ENCODE data around the gene ITPR1.

Gene ITPR1

DNA sequence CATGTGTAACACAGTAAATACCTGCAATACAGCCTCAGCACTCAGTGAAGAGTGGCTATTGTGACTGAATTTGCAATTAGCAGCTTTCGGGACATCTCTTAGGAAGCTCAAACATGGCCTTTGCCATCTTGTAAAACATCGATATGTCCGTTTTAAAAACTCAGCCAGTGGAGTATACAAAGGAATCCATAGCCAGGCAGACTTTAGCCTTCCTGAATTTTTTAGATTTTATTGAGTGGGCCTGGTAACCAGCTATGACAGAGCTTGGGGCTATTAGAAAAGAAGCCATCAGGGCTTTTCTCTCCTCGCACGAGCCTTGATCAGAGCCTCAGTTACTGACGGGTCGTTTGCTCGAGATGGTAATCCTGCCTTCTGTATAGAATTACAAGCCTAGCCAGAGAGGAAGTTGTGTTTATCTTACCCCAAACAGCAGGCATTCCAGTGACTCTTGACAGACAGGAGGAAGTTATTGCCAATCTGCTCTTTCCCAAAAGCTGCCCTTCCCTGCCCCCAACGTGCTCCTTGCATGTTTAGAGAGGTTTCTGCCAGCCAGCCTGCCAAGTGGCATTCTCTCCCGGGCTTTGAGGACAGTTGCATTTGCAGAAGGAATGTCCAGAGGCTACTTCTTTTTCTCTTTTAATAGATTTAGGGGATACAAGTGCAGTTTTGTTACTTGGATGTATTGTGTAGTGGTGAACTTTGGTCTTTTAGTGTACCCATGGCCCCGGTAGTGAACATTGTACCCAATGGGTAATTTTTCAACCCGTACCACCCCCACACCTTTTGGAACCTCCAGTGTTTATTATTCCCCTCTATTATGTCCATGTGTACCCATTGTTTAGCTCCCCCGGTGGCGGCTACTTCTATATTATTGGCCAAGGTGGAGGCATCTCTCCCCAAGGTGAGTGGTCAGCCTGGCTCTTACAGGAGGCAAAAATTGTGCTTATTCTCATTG, 40.6 kb downstream of the ITPR1 start:
- DNase-seq (ENCODE audit: low spot score), result no peak

DNA sequence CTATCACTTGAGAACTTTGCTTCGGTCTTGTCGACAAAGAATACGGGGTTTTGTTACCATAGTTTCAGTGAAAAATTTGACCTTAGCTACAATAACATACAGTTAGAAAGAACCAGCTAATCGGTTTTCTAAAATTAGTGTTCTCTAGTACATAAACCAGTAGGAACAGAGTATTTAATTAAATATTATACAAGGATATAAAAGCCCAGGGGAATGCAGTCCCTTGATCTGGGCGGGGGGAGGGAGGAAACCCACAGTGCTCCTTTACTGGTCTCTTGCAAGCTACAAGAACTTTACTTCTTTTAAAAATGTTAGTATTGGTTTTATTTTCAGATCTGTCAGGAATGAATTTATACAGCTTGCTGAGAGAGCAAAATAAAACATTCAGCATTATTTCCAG, 41.8 kb downstream of the ITPR1 start:
- DNase-seq (ENCODE audit: low spot score), result no peak

DNA sequence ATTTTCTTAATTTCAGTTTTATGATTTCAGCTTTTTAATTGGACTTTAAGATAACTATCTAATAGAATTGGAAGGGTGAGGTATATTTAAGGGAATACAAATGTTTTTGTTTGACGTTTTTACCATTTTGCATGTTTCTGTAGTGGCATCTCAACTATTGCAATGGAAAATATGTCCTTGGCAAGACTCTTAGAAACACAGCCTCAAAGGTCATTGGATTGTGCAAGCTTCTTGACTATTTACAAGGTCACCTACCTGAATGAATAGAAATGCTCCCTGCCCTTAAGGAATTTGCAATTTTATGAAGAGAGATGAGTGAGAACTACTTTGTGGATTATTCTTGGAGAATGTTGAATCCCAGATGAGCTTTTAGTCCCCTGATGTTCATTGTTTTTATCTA, 43.1 kb downstream of the ITPR1 start:
- DNase-seq (ENCODE audit: low spot score), result no peak

DNA sequence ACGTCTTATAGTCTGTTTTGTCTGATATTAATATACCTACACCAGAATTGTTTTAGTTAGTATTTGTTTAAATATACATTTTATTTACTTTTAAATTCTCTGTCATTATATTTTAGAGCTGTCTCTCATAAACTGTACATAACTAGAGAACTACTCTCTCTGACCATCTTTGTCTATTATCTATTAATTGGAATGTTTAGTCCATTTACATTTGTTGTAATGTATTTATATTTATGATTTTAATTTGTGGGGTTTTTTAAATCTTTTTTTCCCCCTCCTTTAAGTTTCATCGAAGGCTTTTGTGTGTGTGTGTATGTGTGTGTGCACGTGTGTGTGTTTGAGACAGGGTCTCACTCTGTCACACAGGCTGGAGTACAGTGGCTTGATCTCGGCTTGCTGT, 47.1 kb downstream of the ITPR1 start:
- DNase-seq (ENCODE audit: low spot score), result no peak

DNA sequence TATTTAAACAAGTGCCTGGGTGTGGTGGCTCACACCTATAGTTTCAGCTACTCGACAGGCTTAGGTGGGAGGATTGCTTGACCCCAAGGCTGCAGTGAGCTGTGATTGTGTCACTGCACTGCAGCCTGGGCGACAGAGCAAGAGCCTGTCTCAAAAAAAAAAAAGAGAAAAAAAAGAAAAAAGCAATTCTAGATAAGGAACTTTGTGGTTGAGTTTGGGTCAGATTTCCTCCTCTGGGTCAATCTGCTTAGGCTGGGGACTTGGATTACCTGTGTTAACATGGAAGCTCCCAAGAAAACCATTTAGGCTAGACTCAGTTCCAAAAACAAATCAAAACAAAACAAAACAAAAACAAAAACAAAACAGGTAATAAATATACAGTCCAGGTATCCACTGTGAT, 50.0 kb downstream of the ITPR1 start:
- DNase-seq (ENCODE audit: low spot score), result no peak

DNA sequence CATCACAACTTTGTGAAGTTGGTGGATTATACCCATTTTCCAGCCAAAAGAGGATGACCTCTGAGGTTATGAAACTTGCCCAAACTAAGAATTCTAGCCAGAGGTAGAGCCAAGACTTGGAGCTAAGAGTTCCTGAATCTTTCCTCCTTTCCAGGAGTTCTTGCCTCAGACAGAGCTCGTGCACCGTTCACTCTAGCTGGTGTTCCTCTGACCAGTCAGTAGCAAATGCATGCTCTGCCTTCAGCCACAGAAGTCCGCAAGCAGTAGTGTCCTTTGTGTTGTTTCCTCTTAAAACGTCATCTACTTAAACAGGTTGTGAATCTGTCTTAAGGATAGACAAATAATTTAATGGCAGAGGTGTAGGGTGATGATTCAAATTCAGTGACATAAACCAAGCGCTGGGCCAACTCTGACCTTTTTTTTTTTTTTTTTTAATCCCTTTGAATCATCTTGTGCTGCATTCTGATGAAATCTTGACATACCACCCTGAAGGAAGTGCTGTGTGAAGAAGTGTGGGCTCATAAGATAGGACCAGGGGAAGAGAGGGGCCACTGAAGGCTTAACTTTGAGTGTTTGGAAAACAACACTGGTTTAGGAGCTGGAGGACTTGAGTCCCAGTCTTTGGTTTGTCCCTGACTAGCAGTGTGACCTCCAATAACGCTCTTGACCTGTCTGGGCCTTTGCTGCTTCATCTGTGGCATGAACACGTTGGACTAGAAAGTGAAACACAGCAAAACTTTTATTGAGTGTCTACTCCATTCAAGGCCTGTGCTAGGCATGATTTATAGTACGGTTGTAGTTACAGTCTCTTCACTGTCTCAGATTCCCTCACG, 53.4 kb downstream of the ITPR1 start:
- no peak for DNase-seq (ENCODE audit: low spot score)

DNA sequence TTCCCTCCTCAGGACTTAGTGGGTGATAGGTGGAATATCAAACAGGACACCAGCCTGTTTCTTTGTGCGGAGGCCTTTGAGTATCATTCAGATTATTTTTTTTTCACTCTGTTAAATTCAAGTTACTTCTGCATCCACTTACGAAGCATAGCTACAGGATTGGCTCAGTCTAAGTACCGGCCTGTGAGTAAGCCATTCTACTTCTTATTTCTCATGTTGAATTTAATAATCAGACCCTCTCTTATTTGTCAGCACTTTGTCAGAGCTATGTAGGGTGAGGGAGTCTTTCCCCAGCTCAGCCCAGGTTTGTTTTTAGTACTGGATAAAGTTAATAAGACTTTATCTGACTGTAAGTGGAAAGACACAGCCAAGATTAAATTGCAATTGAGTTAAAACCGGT, 54.7 kb downstream of the ITPR1 start:
- DNase-seq (ENCODE audit: low spot score), result no peak

DNA sequence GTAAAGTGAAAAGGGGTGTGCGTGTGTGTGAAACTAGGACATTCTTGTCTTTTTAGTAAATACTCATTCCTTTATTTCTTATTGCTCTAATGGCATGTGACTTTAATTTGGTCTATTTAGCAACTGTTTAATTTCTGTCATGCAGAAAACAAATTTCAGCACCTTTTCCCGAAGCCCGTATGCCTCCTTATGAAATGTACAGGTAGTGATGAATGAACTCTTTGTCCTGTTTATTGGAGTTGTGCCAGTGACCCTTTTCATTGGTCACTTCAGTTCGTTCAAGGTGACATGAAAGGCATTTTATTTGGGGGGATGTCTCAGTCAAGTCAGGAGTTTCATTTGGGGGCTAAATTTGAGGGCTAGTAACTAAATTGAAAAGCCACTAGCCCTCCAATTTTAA, 55.2 kb downstream of the ITPR1 start:
- DNase-seq (ENCODE audit: low spot score), result no peak

DNA sequence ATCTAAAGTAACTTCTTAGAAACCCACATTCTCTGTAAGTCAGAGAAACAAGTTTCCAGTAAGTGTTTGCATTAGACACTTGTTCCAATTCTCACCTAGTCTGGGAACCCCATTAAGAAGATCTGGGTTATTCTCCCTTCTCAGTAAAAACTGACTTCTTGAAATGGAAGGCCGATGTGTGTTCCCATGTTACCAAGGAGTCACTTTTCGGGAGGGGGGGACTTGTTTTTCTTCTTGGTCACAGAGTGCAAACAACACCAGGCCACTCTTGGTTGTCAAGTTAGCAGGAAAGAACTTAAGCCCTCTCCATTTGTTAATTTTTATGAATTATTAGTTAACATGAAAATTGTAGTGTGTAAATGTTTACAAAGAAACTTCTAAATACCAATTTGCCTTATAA, 55.6 kb downstream of the ITPR1 start:
- no peak for DNase-seq (ENCODE audit: low spot score)

DNA sequence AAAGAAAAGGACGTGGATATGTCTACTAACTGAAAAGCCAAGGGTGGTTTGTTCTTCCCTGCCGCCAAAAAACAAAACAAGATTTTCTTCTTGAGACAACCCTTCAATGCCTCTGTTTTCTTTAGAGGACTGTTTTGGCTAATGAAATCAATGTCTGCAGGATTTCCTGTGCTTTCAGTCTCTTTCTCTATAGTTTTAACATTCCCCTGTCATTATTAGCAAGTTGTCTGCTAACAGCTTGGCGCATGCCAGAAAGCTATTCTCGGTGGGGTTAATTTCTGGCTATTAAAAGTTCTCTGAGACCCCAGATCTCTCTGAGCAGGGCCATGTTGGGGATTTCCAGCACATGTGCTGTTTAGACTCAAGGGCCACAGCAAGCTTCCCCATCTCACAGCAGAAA, 56.7 kb downstream of the ITPR1 start:
- DNase-seq (ENCODE audit: low spot score), result no peak

DNA sequence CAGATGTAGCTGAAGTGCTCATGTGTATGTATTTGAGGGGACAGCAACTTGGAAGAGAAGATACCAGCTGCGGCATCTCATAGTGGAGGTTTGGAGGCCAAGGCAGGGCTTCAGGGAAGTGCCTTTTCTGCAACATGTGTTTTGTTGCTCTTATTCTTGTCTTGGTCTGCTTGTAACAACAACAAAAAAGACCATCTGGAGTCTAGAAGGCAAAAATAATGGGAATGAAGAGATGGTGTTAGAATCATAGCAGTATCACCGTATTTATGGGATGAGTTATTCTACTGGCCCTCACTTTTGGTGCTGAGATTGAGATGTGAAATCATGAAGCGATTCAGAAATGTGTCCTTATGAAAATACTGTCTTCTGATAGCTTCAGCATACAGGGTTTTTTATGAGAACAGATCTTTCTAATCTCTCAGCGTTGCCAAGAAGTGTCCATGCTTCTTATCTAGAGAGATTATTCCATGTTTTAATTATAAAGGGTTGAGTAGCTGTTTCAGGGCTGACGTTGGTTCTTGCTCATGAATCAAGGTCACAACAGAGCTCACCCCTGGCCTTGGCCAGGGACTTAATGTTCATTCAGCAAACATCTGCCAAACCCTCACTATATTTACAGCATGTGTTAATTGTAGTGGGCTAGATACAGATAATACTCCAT, 58.0 kb downstream of the ITPR1 start:
- DNase-seq (ENCODE audit: low spot score), result no peak

DNA sequence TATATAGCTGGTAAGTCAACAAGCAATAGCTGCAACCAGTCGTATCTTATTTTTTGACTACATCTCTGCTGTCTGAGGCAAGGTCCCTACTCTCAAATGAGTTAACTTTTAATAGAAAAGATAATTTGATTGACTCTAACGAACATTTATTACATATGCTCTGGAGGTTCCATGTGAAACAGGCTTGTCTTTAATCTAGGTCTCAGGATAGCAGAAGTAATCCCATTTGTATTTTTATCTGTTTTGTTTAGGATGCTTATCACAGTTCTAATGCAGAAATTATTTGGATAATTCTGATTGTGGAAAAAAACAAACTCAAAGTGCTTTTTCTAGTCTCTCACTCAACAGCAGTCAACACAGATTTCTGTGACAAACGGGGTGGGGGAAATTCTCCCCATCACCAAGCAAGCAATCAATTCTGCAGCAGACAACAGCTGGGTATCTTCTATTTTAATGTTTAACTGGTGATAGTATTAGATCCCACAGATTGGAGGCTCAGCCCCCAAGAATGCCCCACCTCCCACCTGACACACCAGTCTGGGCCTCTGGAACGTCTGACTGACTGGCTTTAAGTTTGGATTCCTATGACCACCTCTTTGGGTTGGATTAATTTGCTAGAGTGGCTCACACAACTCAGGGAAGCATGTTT, 58.8 kb downstream of the ITPR1 start:
- DNase-seq (ENCODE audit: low spot score), result no peak

DNA sequence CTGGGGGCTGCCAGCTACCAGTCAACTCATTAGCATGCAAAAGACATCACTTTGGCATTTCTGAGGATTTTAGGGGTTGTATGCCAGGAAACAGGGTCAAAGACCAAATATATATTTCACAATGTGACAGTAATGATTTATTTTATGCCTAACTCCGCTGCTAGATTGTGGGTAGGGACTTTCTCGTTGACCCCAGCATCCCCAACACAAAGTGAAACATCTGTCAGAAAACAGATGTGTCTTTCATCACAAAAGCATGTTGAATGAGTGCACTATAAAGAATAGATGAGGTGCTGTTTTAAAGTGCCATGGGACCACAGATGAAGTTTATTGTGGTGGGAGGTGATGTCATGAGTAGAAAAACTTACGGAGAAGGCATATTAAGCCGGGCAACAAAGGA, 59.7 kb downstream of the ITPR1 start:
- DNase-seq (ENCODE audit: low spot score), result no peak

DNA sequence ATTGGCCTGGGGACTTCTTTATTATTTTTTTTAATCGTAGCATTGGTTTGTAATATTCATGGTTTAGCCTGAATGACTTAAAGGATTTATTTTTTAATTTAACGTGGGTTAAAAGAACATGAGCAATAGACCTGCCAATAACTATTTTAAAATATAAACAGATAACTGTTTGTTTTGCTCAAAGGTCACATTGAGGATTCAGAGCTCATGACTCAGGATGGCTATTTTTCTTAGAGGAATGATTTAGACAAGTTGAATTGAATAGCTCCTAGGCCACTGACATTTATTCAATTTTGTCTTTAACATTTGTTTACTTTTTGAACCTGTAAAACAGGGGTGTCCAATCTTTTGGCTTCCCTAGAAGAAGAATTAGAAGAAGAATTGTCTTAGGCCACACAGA, 68.5 kb downstream of the ITPR1 start:
- DNase-seq (ENCODE audit: low spot score), result no peak

DNA sequence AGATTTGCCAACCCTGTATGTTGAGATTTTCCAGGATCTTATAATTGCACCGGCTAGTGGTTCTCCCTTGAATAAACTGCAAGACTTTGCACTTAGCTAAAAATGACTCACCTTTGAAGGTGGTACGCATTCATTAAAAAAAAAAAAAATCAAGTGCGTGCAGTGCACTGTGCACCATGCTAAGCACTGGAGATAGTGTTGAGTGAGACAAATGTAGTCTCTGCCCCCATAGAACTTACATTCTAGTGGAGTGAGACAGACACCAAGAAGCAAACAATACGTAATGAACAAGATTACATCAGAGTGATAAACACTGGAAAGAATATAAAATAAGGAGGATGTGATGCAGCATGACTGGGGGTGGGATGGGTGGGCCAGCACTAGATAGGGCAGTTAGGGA, 69.4 kb downstream of the ITPR1 start:
- DNase-seq (ENCODE audit: low spot score), result no peak

DNA sequence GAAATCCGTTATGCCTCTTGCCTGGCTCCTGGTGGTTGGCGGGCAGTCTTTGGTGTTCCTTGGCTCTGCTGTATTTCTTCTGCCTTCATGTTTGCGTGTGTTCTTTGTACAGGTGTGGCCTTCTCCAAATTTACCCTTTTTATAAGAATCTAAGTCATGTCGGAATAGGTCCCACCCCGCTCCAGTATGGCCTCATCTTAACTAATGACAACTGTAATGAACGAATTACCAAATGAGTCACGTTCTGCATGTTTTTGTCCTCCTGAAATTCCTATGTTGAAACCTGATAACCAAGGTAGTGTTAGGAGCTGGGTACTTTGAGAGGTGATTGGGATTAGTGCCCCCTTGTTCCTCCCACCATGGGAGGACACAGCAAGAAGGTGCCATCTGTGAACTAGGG, 71.1 kb downstream of the ITPR1 start:
- no peak for DNase-seq (ENCODE audit: low spot score)

DNA sequence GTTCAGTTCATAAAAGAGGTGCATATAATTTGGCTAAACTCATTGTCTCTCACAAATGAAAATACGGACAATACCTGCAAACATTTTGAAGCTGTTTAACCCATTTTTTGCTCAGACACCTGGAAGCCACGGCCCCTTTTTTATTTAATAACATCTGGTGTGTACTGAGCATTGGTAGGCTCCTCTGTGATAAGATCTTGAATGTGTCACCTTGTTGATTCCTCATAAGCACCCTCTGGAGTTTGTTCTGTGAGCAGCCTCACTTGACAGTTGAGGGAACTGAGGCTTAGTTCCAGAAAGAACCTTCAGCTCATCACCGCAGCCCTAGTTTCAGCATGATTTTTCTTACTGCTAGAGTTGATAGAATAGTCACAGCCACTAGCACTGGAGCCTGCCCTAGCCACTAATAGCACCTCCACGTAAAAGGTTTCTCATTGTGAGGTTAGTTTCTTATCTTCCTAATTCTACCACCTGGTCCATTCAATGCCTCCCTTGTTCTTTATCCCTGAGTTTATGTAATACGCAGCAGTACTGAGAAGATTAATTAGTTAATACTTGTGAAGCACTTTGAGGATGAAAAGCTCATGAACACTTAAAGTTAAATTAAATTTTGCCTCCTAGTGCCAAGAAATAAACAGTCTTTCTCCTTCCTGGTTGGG, 71.9 kb downstream of the ITPR1 start:
- no peak for DNase-seq (ENCODE audit: low spot score)

DNA sequence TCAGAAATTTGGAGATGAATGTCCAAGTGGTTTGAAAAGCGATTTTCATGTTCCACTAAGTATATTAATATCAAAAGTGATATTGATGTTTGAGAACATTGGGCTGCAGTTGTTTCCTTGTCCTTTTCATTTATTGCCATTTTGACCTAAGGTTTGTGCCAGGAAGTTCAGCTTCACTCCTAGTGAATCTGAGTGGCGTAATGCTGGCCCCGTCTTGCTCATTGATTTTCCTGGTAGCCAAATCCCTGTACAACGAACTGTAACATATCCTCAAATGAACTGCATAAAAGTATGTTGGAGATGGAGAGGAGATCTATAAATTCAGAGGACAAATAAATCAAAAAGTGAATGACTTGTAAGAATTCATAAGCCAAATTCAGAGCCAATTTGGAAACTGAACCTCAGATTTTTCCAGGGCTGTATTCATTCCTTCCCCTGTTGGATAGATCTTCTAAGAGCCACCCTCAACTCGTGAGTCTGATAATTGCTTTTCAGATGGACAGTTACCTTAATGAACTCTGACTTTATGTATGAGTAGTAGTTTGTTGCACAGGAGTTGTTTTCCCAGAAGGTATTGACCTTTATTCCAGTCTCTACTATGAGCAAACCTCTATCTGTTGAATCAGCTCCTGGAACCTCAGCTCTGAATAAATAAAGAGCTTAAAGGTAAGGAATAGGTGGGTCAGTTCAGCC, 72.8 kb downstream of the ITPR1 start:
- DNase-seq (ENCODE audit: low spot score), result no peak

DNA sequence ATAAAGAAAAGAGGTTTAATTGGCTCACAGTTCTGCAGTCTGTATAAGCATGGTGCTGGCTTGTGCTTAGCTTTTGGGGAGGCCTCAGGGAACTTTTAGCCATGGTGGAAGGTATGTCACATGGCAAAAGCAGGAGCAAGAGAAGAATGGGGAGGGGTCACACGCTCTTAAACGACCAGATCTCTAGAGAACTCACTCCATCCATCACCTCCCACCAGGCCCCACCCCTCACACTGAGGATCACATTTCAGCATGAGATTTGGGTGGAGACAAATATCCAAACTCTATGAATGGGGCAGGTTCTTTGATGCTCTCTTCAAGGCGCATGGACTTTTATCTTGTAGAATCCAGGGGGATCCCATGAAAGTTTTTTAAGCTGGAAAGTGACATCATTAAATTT, 75.7 kb downstream of the ITPR1 start:
- no peak for DNase-seq (ENCODE audit: low spot score)

DNA sequence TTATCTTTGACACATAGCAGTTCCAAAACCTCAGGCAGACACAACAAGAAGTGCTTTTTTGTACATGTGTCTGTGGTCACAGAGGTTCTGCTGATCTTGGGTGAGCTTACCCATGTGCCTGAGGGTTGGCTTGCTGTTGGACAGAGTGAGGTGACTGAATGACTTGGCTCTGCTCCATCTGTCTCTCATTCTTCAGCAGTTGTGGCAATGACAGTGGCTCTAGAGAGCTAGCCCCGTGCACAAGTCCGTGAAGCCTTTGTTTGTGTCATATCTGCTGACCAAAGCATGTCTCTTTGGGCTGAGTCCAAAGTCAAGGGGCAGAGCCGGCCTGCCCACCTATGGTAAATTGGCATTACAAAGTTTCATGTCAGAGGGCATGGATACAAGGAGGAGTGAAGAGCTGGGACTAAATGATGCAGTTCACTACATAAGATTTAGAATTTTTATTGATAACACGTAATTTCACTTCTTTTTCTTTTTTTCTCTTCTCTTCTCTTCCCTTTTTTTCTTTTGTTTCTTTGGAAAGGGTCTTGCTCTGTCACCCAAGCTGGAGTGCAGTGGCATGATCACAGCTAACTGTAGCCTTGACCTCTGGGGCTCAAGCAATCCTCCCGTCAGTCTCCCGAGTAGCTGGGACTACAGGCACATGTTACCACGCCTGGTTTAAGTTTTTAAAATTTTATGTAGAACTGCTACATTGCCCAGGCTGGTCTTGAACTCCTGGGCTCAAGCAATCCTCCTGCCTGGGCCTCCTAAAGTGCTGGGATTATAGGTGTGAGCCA, 77.9 kb downstream of the ITPR1 start:
- no peak for DNase-seq (ENCODE audit: low spot score)
